ENCODE measurements around the gene TRPM8. TPM values are rescaled to one million over a fixed set of nuclear protein-coding genes. Genes with fewer than 3 reads are reported as not detected.

TRPM8 gene
- total and polyA plus RNA-seq, 2 experiments from 2014 or later = 0.11 to 0.14 TPM

DNA sequence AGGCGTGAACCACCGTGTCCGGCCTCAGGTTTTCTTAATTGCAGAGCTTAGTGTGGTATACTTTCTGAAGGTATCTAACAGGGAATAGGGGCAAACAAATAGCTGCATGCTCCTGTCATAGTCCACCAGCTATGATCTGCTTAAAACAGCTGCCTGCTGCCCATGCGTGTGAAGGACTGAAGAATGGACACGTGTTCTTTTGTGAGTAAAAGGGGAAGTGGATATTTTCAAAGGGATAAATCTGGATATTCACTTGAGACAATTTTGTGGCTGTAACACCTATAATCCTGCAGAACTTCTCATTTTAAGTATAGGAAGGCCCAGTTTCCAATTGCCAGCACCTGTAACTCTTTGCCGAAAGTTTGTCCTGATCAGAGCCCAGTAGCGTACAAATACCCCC, 44.7 kb downstream of the TRPM8 start:
- Histone ChIP-seq H3K79me2 (replicated peaks; ENCODE audit: insufficient read depth) (no peaks in the 10 kb centered on the region), H3F3A (replicated peaks; ENCODE audit: low read depth) (no peaks in the 10 kb centered on the region), H3K4me1 (ENCODE audit: insufficient read depth) (no peaks in the 10 kb centered on the region), H3K4me2 (no peak overlapping the region), H3K27me3 (ENCODE audit: insufficient read depth) (no peaks in the 10 kb centered on the region), H3K27ac (ENCODE audit: low read depth) (no peak overlapping the region), H3K36me3 (ENCODE audit: insufficient read depth) (no peaks in the 10 kb centered on the region), H2AFZ (no peak overlapping the region), H4K20me1 (replicated peaks; ENCODE audit: insufficient read depth) (no peaks in the 10 kb centered on the region), H3K9me2 (ENCODE audit: insufficient read depth) (no peaks in the 10 kb centered on the region), H3K4me3 (no peak overlapping the region)
- DNase-seq (ENCODE audit: low spot score) = no peak
- Mint-ChIP-seq H3K27ac (no peak overlapping the region), H3K4me1 (no peaks in the 10 kb centered on the region), H3K27me3 (ENCODE audit: insufficient read depth, low read depth, poor library complexity) (peaks cover 4% of the 10 kb centered on the region), H3K36me3 (ENCODE audit: low read depth) (no peaks in the 10 kb centered on the region), H3K4me3 (no peak overlapping the region), H3K9me3 (no peaks in the 10 kb centered on the region)
- TF ChIP-seq, protein P1, sequence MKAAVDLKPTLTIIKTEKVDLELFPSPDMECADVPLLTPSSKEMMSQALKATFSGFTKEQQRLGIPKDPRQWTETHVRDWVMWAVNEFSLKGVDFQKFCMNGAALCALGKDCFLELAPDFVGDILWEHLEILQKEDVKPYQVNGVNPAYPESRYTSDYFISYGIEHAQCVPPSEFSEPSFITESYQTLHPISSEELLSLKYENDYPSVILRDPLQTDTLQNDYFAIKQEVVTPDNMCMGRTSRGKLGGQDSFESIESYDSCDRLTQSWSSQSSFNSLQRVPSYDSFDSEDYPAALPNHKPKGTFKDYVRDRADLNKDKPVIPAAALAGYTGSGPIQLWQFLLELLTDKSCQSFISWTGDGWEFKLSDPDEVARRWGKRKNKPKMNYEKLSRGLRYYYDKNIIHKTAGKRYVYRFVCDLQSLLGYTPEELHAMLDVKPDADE (IDR thresholded peaks at IDR 0.05) = no peak
- TF ChIP-seq EZH2phosphoT487 (IDR thresholded peaks at IDR 0.05; ENCODE audit: unreplicated experiment) (no peak), CREB1 (CRISPR knock-in tag; IDR thresholded peaks at IDR 0.05; ENCODE audit: low read depth) (no peak), ZNF114 (CRISPR knock-in tag; IDR thresholded peaks at IDR 0.05) (no peak), STAT1 (IDR thresholded peaks at IDR 0.05; ENCODE audit: unreplicated experiment) (no peak)
- TF ChIP-seq, protein P2, sequence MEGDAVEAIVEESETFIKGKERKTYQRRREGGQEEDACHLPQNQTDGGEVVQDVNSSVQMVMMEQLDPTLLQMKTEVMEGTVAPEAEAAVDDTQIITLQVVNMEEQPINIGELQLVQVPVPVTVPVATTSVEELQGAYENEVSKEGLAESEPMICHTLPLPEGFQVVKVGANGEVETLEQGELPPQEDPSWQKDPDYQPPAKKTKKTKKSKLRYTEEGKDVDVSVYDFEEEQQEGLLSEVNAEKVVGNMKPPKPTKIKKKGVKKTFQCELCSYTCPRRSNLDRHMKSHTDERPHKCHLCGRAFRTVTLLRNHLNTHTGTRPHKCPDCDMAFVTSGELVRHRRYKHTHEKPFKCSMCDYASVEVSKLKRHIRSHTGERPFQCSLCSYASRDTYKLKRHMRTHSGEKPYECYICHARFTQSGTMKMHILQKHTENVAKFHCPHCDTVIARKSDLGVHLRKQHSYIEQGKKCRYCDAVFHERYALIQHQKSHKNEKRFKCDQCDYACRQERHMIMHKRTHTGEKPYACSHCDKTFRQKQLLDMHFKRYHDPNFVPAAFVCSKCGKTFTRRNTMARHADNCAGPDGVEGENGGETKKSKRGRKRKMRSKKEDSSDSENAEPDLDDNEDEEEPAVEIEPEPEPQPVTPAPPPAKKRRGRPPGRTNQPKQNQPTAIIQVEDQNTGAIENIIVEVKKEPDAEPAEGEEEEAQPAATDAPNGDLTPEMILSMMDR (conservative IDR thresholded peaks at IDR 0.05; ENCODE audit: low read depth in 2 of 2) = no peak
- no peak for ATAC-seq

DNA sequence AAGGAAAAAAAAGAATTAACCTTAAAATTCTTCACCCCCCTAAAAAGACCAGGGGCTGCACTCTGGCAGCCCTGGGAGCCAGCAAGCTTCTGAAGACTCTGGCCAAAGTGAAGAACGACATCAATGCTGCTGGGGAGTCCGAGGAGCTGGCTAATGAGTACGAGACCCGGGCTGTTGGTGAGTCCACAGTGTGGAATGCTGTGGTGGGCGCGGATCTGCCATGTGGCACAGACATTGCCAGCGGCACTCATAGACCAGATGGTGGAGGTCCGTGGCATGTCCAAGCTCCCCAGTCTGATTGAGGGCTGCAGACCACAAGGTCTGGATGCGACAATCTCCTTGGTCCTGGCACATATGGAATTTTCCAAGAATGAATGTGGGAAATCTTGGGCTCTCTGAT, 47.4 kb downstream of the TRPM8 start:
- Histone ChIP-seq H3F3A (replicated peaks; ENCODE audit: low read depth) (no peaks in the 10 kb centered on the region), H2AFZ (no peak overlapping the region), H3K27ac (ENCODE audit: low read depth) (no peak overlapping the region), H3K4me2 (no peak overlapping the region), H3K4me3 (no peak overlapping the region), H3K9me2 (ENCODE audit: insufficient read depth) (no peaks in the 10 kb centered on the region), H3K4me1 (ENCODE audit: insufficient read depth) (no peaks in the 10 kb centered on the region), H3K27me3 (ENCODE audit: insufficient read depth) (no peaks in the 10 kb centered on the region), H3K36me3 (ENCODE audit: insufficient read depth) (no peaks in the 10 kb centered on the region), H4K20me1 (replicated peaks; ENCODE audit: insufficient read depth) (no peaks in the 10 kb centered on the region), H3K79me2 (replicated peaks; ENCODE audit: insufficient read depth) (no peaks in the 10 kb centered on the region)
- ATAC-seq (no peak), DNase-seq (ENCODE audit: low spot score) (no peak)
- no peaks in the 10 kb centered on the region for H3K9me3 Mint-ChIP-seq
- no peaks in the 10 kb centered on the region for H3K36me3 Mint-ChIP-seq (ENCODE audit: low read depth)
- no peak overlapping the region for H3K4me3 Mint-ChIP-seq
- H3K4me1 Mint-ChIP-seq = no peaks in the 10 kb centered on the region
- no peak overlapping the region for H3K27ac Mint-ChIP-seq
- H3K27me3 Mint-ChIP-seq (ENCODE audit: insufficient read depth, low read depth, poor library complexity) = peaks cover 4% of the 10 kb centered on the region
- TF ChIP-seq, protein P1 (IDR thresholded peaks at IDR 0.05) = no peak
- TF ChIP-seq STAT1 (IDR thresholded peaks at IDR 0.05; ENCODE audit: unreplicated experiment) (no peak), EZH2phosphoT487 (IDR thresholded peaks at IDR 0.05; ENCODE audit: unreplicated experiment) (no peak), POLR2AphosphoS5 (IDR thresholded peaks at IDR 0.05; ENCODE audit: low read depth) (no peak), EZH2 (IDR thresholded peaks at IDR 0.05; ENCODE audit: low read depth, unreplicated experiment) (no peak), JUNB (IDR thresholded peaks at IDR 0.05; ENCODE audit: unreplicated experiment) (no peak), ZNF114 (CRISPR knock-in tag; IDR thresholded peaks at IDR 0.05) (no peak), CREB1 (CRISPR knock-in tag; IDR thresholded peaks at IDR 0.05; ENCODE audit: low read depth) (no peak), ZNF331 (CRISPR knock-in tag; IDR thresholded peaks at IDR 0.05; ENCODE audit: low read depth) (no peak), NANOG (IDR thresholded peaks at IDR 0.05; ENCODE audit: borderline replicate concordance) (no peak)
- TF ChIP-seq, protein P2 (conservative IDR thresholded peaks at IDR 0.05; ENCODE audit: low read depth in 2 of 2) = no peak
- TF ChIP-seq, protein P3, sequence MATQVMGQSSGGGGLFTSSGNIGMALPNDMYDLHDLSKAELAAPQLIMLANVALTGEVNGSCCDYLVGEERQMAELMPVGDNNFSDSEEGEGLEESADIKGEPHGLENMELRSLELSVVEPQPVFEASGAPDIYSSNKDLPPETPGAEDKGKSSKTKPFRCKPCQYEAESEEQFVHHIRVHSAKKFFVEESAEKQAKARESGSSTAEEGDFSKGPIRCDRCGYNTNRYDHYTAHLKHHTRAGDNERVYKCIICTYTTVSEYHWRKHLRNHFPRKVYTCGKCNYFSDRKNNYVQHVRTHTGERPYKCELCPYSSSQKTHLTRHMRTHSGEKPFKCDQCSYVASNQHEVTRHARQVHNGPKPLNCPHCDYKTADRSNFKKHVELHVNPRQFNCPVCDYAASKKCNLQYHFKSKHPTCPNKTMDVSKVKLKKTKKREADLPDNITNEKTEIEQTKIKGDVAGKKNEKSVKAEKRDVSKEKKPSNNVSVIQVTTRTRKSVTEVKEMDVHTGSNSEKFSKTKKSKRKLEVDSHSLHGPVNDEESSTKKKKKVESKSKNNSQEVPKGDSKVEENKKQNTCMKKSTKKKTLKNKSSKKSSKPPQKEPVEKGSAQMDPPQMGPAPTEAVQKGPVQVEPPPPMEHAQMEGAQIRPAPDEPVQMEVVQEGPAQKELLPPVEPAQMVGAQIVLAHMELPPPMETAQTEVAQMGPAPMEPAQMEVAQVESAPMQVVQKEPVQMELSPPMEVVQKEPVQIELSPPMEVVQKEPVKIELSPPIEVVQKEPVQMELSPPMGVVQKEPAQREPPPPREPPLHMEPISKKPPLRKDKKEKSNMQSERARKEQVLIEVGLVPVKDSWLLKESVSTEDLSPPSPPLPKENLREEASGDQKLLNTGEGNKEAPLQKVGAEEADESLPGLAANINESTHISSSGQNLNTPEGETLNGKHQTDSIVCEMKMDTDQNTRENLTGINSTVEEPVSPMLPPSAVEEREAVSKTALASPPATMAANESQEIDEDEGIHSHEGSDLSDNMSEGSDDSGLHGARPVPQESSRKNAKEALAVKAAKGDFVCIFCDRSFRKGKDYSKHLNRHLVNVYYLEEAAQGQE (IDR thresholded peaks at IDR 0.05; ENCODE audit: unreplicated experiment) = no peak

Measured in GM23338 (cell line).